ENCODE data around the gene CACNB3.
"Not testable (repeated sequence)": the region's sequence is repeated elsewhere in the genome, so short reads cannot be mapped to it uniquely, and the experiment has no call there.

Gene CACNB3

GRCh38 chr12:48862760-48863159 is 44.5 kb downstream of the CACNB3 start:
- Histone ChIP-seq H3K27ac (ENCODE audit: low read length) (no peak overlapping the region), H3K9ac (ENCODE audit: low read depth, low read length) (peak overlapping the region; percentile 27; the same call in 1 of the 2 replicates), H3K4me1 (ENCODE audit: insufficient read depth, low read length) (peaks cover 20% of the 10 kb centered on the region), H3K27me3 (ENCODE audit: insufficient read depth, low read length) (no peaks in the 10 kb centered on the region), H3K4me3 (ENCODE audit: low read length) (peak overlapping the region; percentile 98; the same call in 1 of the 2 replicates), H3K36me3 (ENCODE audit: insufficient read depth, low read depth, low read length) (peaks cover 57% of the 10 kb centered on the region), H3K9me3 (ENCODE audit: insufficient read depth, low read depth, low read length) (no peaks in the 10 kb centered on the region)

GRCh38 chr12:48863291-48863690 is 45.0 kb downstream of the CACNB3 start:
- Histone ChIP-seq H3K27ac (ENCODE audit: low read length) (no peak overlapping the region), H3K27me3 (ENCODE audit: insufficient read depth, low read length) (no peaks in the 10 kb centered on the region), H3K36me3 (ENCODE audit: insufficient read depth, low read depth, low read length) (peaks cover 52% of the 10 kb centered on the region), H3K9ac (ENCODE audit: low read depth, low read length) (peak overlapping the region; percentile 93; the same call in 1 of the 2 replicates), H3K4me3 (ENCODE audit: low read length) (peak overlapping the region; percentile 98), H3K4me1 (ENCODE audit: insufficient read depth, low read length) (peaks cover 20% of the 10 kb centered on the region), H3K9me3 (ENCODE audit: insufficient read depth, low read depth, low read length) (no peaks in the 10 kb centered on the region)

- Histone ChIP-seq H3K9me3 (ENCODE audit: insufficient read depth, low read depth, low read length) (no peaks in the 10 kb centered on the region), H3K36me3 (ENCODE audit: insufficient read depth, low read depth, low read length) (peaks cover 34% of the 10 kb centered on the region), H3K4me1 (ENCODE audit: insufficient read depth, low read length) (peaks cover 20% of the 10 kb centered on the region), H3K9ac (ENCODE audit: low read depth, low read length) (peak within 1 kb of the TSS; percentile 93), H3K27me3 (ENCODE audit: insufficient read depth, low read length) (no peaks in the 10 kb centered on the region), H3K4me3 (ENCODE audit: low read length) (peak within 1 kb of the TSS; percentile 98), H3K27ac (ENCODE audit: low read length) (peak within 1 kb of the TSS; percentile 53)
These were observed 47.2 kb downstream of the CACNB3 start, which contains the start of gene RND1 for GRCh38 chr12:48865281-48866051. Gene RND1, minus strand, starts transcription at chr12:48865870. Its CDS starts 103 bp downstream, at chr12:48865767.

- Histone ChIP-seq H3K4me3 (ENCODE audit: low read length) (peak overlapping the region; percentile 98), H3K9ac (ENCODE audit: low read depth, low read length) (peak overlapping the region; percentile 64; the same call in 1 of the 2 replicates)
These were observed 47.9 kb downstream of the CACNB3 start for GRCh38 chr12:48866052-48866711.

GRCh38 chr12:48868451-48868850 is 50.2 kb downstream of the CACNB3 start:
- Histone ChIP-seq H3K9ac (ENCODE audit: low read depth, low read length) (no peak overlapping the region), H3K4me3 (ENCODE audit: low read length) (no peak overlapping the region), H3K27ac (ENCODE audit: low read length) (no peak overlapping the region), H3K4me1 (ENCODE audit: insufficient read depth, low read length) (peaks cover 12% of the 10 kb centered on the region), H3K36me3 (ENCODE audit: insufficient read depth, low read depth, low read length) (peaks cover 4% of the 10 kb centered on the region; the same call in 1 of the 2 replicates), H3K27me3 (ENCODE audit: insufficient read depth, low read length) (no peaks in the 10 kb centered on the region), H3K9me3 (ENCODE audit: insufficient read depth, low read depth, low read length) (no peaks in the 10 kb centered on the region)

More at GRCh38 chr12:48866052-48866711, 47.9 kb downstream of the CACNB3 start:
- Histone ChIP-seq H3K36me3 (ENCODE audit: insufficient read depth, low read depth, low read length) (peaks cover 27% of the 10 kb centered on the region), H3K27me3 (ENCODE audit: insufficient read depth, low read length) (no peaks in the 10 kb centered on the region), H3K4me1 (ENCODE audit: insufficient read depth, low read length) (peaks cover 20% of the 10 kb centered on the region), H3K27ac (ENCODE audit: low read length) (peak overlapping the region; percentile 53), H3K9me3 (ENCODE audit: insufficient read depth, low read depth, low read length) (no peaks in the 10 kb centered on the region)

GRCh38 chr12:48869191-48869590 is 50.9 kb downstream of the CACNB3 start:
- H3K27ac ChIP-seq (ENCODE audit: low read length): no peak overlapping the region
- H3K9ac ChIP-seq (ENCODE audit: low read depth, low read length): no peak overlapping the region
- H3K9me3 ChIP-seq (ENCODE audit: insufficient read depth, low read depth, low read length): no peaks in the 10 kb centered on the region
- H3K4me1 ChIP-seq (ENCODE audit: insufficient read depth, low read length): peaks cover 7% of the 10 kb centered on the region
- no peaks in the 10 kb centered on the region for H3K27me3 ChIP-seq (ENCODE audit: insufficient read depth, low read length)
- H3K4me3 ChIP-seq (ENCODE audit: low read length): no peak overlapping the region
- no peaks in the 10 kb centered on the region; the same call in 1 of the 2 replicates for H3K36me3 ChIP-seq (ENCODE audit: insufficient read depth, low read depth, low read length)

- H3K27ac ChIP-seq (ENCODE audit: low read length): no peak overlapping the region
These were observed 54.8 kb downstream of the CACNB3 start for GRCh38 chr12:48873096-48873495.

GRCh38 chr12:48873534-48873933 is 55.2 kb downstream of the CACNB3 start:
- H3K4me3 ChIP-seq (ENCODE audit: low read length); H3K9me3 ChIP-seq (ENCODE audit: insufficient read depth, low read depth, low read length); H3K27me3 ChIP-seq (ENCODE audit: insufficient read depth, low read length); H3K9ac ChIP-seq (ENCODE audit: low read depth, low read length); H3K36me3 ChIP-seq (ENCODE audit: insufficient read depth, low read depth, low read length); H3K4me1 ChIP-seq (ENCODE audit: insufficient read depth, low read length); H3K27ac ChIP-seq (ENCODE audit: low read length): not testable (repeated sequence)

More at GRCh38 chr12:48873096-48873495, 54.8 kb downstream of the CACNB3 start:
- Histone ChIP-seq H3K9me3 (ENCODE audit: insufficient read depth, low read depth, low read length) (no peaks in the 10 kb centered on the region), H3K27me3 (ENCODE audit: insufficient read depth, low read length) (no peaks in the 10 kb centered on the region), H3K36me3 (ENCODE audit: insufficient read depth, low read depth, low read length) (no peaks in the 10 kb centered on the region), H3K4me3 (ENCODE audit: low read length) (no peak overlapping the region), H3K9ac (ENCODE audit: low read depth, low read length) (no peak overlapping the region), H3K4me1 (ENCODE audit: insufficient read depth, low read length) (no peaks in the 10 kb centered on the region)

GRCh38 chr12:48875944-48876515 is 57.7 kb downstream of the CACNB3 start:
- no peaks in the 10 kb centered on the region for H3K4me1 ChIP-seq (ENCODE audit: insufficient read depth, low read length)
- H3K36me3 ChIP-seq (ENCODE audit: insufficient read depth, low read depth, low read length): no peaks in the 10 kb centered on the region
- H3K9ac ChIP-seq (ENCODE audit: low read depth, low read length): no peak overlapping the region
- no peak overlapping the region for H3K27ac ChIP-seq (ENCODE audit: low read length)
- no peaks in the 10 kb centered on the region for H3K9me3 ChIP-seq (ENCODE audit: insufficient read depth, low read depth, low read length)
- no peak overlapping the region for H3K4me3 ChIP-seq (ENCODE audit: low read length)
- no peaks in the 10 kb centered on the region for H3K27me3 ChIP-seq (ENCODE audit: insufficient read depth, low read length)

Measured in iPS-20b (cell line).